Liver (tissue), 9 donors: ENCODE data around the gene RAPH1. TPM values are rescaled to one million over a fixed set of nuclear protein-coding genes. Genes with fewer than 3 reads are reported as not detected.

Experiments used
- DNase-seq: peaks from one replicate; pipeline ENCODE4 v3.0.0-alpha.2; 2017; ENCODE audit warnings: low spot score
- H3K27ac ChIP-seq, 2 donors: one replicate each; pipeline ENCODE4 v1.7.0; 2013; ENCODE audit warnings: inconsistent platforms in 2 of 2, low read length in 2 of 2, control low read depth in 1 of 2, low read depth in 1 of 2, mild to moderate bottlenecking in 1 of 2
- H3K27me3 ChIP-seq, 4 donors: one replicate each; pipeline versions ENCODE4 v1.6.1 to v1.7.0; 2013; ENCODE audit warnings: low read length in 3 of 4, inconsistent platforms in 1 of 4, mild to moderate bottlenecking in 1 of 4, moderate library complexity in 1 of 4; ENCODE audit not compliant: control insufficient read depth in 4 of 4, insufficient read depth in 4 of 4
- H3K36me3 ChIP-seq, 4 donors: one replicate each; pipeline versions ENCODE4 v1.6.1 to v1.7.0; 2013; ENCODE audit warnings: low read length in 3 of 4, mild to moderate bottlenecking in 3 of 4, low read depth in 1 of 4, moderate library complexity in 1 of 4; ENCODE audit not compliant: control insufficient read depth in 4 of 4, insufficient read depth in 3 of 4
- H3K4me1 ChIP-seq, 4 donors: one replicate each; pipeline versions ENCODE4 v1.6.1 to v1.7.0; 2013; ENCODE audit warnings: low read length in 3 of 4, mild to moderate bottlenecking in 3 of 4, moderate library complexity in 1 of 4; ENCODE audit not compliant: control insufficient read depth in 4 of 4, insufficient read depth in 4 of 4
- H3K4me3 ChIP-seq, 3 donors: one replicate each; pipeline versions ENCODE4 v1.6.1 to v1.7.0; 2013; ENCODE audit warnings: low read length in 3 of 3, control low read depth in 1 of 3, low read depth in 1 of 3, mild to moderate bottlenecking in 1 of 3
- H3K9ac ChIP-seq, 2 donors: one replicate each; pipeline ENCODE4 v1.7.0; 2013; ENCODE audit warnings: low read length in 2 of 2, mild to moderate bottlenecking in 2 of 2, moderate library complexity in 2 of 2, control low read depth in 1 of 2, low read depth in 1 of 2
- H3K9me3 ChIP-seq, 4 donors: one replicate each; pipeline versions ENCODE4 v1.6.1 to v1.7.0; 2013; ENCODE audit warnings: low read length in 3 of 4; ENCODE audit not compliant: control insufficient read depth in 4 of 4
- EGR1 ChIP-seq, 2 donors: IDR thresholded peaks; 2 replicates each; pipeline ENCODE4 v1.6.1; 2016 to 2018; ENCODE audit warnings: antibody characterized with exemption in 2 of 2, low read depth in 2 of 2
- FOXA1 ChIP-seq: IDR thresholded peaks from 2 replicates; pipeline ENCODE4 v1.6.1; 2016; ENCODE audit warnings: antibody characterized with exemption
- FOXA2 ChIP-seq: IDR thresholded peaks from 2 replicates; pipeline ENCODE4 v1.6.1; 2016; ENCODE audit warnings: antibody characterized with exemption
- GABPA ChIP-seq, 2 donors: IDR thresholded peaks in 1 of 2; conservative IDR thresholded peaks in 1 of 2; 2 replicates each; pipeline ENCODE4 v1.6.1; 2016; ENCODE audit warnings: antibody characterized with exemption in 2 of 2, mild to moderate bottlenecking in 1 of 2, moderate library complexity in 1 of 2
- HNF4A ChIP-seq, 2 donors: conservative IDR thresholded peaks; 2 replicates each; pipeline ENCODE4 v1.6.1; 2016; ENCODE audit warnings: antibody characterized with exemption in 2 of 2, mild to moderate bottlenecking in 2 of 2
- HNF4G ChIP-seq: IDR thresholded peaks from 2 replicates; pipeline ENCODE4 v1.6.1; 2016; ENCODE audit warnings: antibody characterized with exemption
- JUND ChIP-seq, 2 donors: IDR thresholded peaks; 2 replicates each; pipeline ENCODE4 v1.6.1; 2016; ENCODE audit warnings: antibody characterized with exemption in 2 of 2
- MAX ChIP-seq: IDR thresholded peaks from 2 replicates; pipeline ENCODE4 v1.6.1; 2016; ENCODE audit warnings: antibody characterized with exemption
- NR2F2 ChIP-seq: IDR thresholded peaks from 2 replicates; pipeline ENCODE4 v1.6.1; 2016; ENCODE audit warnings: antibody characterized with exemption
- RAD21 ChIP-seq, 2 donors: IDR thresholded peaks; 2 replicates each; pipeline ENCODE4 v1.6.1; 2016; ENCODE audit warnings: antibody characterized with exemption in 2 of 2, mild to moderate bottlenecking in 2 of 2
- REST ChIP-seq: IDR thresholded peaks from 2 replicates; pipeline ENCODE4 v1.6.1; 2016; ENCODE audit warnings: antibody characterized with exemption, mild to moderate bottlenecking
- RXRA ChIP-seq, 2 donors: IDR thresholded peaks; 2 replicates each; pipeline ENCODE4 v1.6.1; 2017 to 2018; ENCODE audit warnings: antibody characterized with exemption in 2 of 2, mild to moderate bottlenecking in 1 of 2
- SP1 ChIP-seq: IDR thresholded peaks from 2 replicates; pipeline ENCODE4 v1.6.1; 2018; ENCODE audit warnings: antibody characterized with exemption, mild to moderate bottlenecking
- TAF1 ChIP-seq: conservative IDR thresholded peaks from 2 replicates; pipeline ENCODE4 v1.6.1; 2016; ENCODE audit warnings: antibody characterized with exemption, mild to moderate bottlenecking
- YY1 ChIP-seq: IDR thresholded peaks from 2 replicates; pipeline ENCODE4 v1.6.1; 2016; ENCODE audit warnings: antibody characterized with exemption, mild to moderate bottlenecking
- ZBTB33 ChIP-seq: IDR thresholded peaks from 2 replicates; pipeline ENCODE4 v1.6.1; 2016; ENCODE audit warnings: antibody characterized with exemption
- WGBS: extraction: QIAGEN DNeasy Blood & Tissue Kit; methylation state at CpG from one replicate; pipeline ENCODE4 v1.1.7; 2013; 5-methylcytosine and 5-hydroxymethylcytosine counted together
- polyA plus RNA-seq, 2 donors: library from polyadenylated mRNA; stranded (reverse) in 1 of 2; unstranded in 1 of 2; fragments of 200-250 nt in 1 of 2; fragments of >200 nt in 1 of 2; fragmentation: Nextera tagmentation in 1 of 2; extraction: Ambion mirVana in 1 of 2; gene quantifications; one replicate each; pipeline versions ENCODE4 v1.2.1 to v1.2.3, GENCODE V29; 2013 to 2015
- total RNA-seq, 2 donors: library from RNA; depleted of rRNA; stranded (reverse); fragments of >200 nt; gene quantifications; one replicate each; pipeline ENCODE4 v1.2.3, GENCODE V29; 2014
- TF ChIP-seq, protein P1 (sequence below): IDR thresholded peaks from 2 replicates; pipeline ENCODE4 v1.6.1; 2016; ENCODE audit warnings: antibody characterized with exemption
- TF ChIP-seq, protein P2 (sequence below): fragments of 150-350 bp; IDR thresholded peaks from 2 replicates; pipeline ENCODE4 v1.5.1; 2017; ENCODE audit warnings: improper control_type of control experiment, low read depth, low read length; ENCODE audit not compliant: missing input control
- donor health status: healthy.
- donor health status: healthy.
- donor health status: healthy.
- donor health status: healthy.
- donor health status: healthy.

Gene RAPH1
- total and polyA plus RNA-seq, 4 donors: 7.0 to 83.1 (median 19.4) TPM

DNA sequence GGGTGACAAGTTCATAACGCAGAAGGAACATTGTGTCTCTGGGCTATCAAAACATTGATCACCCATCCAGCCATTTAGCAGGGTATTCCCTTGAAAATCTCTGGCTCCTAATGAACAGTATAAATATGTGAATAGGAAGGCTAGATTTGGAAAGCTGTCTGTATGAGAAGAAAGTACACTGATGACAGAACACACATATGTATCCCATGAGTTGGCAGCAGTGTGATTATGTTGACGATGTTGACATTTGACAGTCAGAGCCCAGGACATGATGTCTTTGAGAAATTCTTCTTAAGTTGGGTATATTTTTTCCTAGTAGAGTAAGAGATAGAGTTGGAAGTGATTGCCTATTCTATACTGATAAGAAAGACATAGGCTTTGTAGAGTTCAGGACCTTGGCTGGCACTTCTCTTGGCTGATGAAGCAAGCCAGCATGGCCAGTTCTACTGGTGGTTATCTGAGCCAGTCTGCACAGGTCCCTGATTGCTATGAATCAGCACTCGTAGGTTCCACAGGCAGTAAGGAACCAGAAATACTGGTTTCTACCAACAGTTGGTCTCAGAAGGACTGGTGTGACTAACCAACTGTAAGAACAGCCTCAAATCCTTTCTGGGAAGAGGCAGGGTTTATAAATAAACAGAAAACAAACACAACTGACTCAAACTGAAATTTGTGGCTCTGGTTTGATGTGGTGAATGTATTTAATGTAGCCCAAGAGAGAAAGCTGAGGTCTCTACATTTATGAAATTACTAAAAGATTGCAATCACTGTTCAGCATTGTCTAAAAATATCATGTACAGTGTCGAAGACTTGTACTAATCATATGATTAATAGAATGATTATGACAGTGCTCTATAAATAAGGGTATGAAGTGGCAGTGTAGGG, 43.9 kb upstream of the RAPH1 start:
- Histone ChIP-seq H3K9ac (no peak overlapping the region), H3K9me3 (no peaks in the 10 kb centered on the region), H3K27me3 (no peaks in the 10 kb centered on the region), H3K4me1 (peaks cover 5 to 33% (median 21%) of the 10 kb centered on the region in 4 donors), H3K27ac (peak overlapping the region in 1 of 2 donors; percentile 29), H3K36me3 (no peaks in the 10 kb centered on the region), H3K4me3 (no peak overlapping the region)
- DNase-seq: no peak
- 55% methylated on average over 4 of the region's 4 CpGs for WGBS
- TF ChIP-seq ZBTB33 (no peak), TAF1 (no peak), JUND (IDR thresholded peaks at IDR 0.05) (peak in 1 of 2 donors; percentile 51), YY1 (no peak), FOXA1 (no peak), HNF4A (conservative IDR thresholded peaks at IDR 0.05) (peak; percentile 9 to 32), RAD21 (IDR thresholded peaks at IDR 0.05) (peak in 1 of 2 donors; percentile 20), HNF4G (no peak), MAX (peak; percentile 46), NR2F2 (no peak), RXRA (IDR thresholded peaks at IDR 0.05) (peak in 1 of 2 donors; percentile 53), REST (peak; percentile 67), GABPA (IDR thresholded peaks at IDR 0.05 in 1 of 2, conservative IDR thresholded peaks at IDR 0.05 in 1 of 2) (no peak), FOXA2 (no peak), SP1 (peak; percentile 9), EGR1 (IDR thresholded peaks at IDR 0.05; ENCODE audit: low read depth in 2 of 2) (no peak)
- TF ChIP-seq, protein P1, sequence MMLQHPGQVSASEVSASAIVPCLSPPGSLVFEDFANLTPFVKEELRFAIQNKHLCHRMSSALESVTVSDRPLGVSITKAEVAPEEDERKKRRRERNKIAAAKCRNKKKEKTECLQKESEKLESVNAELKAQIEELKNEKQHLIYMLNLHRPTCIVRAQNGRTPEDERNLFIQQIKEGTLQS: no peak
- TF ChIP-seq, protein P2, sequence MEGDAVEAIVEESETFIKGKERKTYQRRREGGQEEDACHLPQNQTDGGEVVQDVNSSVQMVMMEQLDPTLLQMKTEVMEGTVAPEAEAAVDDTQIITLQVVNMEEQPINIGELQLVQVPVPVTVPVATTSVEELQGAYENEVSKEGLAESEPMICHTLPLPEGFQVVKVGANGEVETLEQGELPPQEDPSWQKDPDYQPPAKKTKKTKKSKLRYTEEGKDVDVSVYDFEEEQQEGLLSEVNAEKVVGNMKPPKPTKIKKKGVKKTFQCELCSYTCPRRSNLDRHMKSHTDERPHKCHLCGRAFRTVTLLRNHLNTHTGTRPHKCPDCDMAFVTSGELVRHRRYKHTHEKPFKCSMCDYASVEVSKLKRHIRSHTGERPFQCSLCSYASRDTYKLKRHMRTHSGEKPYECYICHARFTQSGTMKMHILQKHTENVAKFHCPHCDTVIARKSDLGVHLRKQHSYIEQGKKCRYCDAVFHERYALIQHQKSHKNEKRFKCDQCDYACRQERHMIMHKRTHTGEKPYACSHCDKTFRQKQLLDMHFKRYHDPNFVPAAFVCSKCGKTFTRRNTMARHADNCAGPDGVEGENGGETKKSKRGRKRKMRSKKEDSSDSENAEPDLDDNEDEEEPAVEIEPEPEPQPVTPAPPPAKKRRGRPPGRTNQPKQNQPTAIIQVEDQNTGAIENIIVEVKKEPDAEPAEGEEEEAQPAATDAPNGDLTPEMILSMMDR: no peak
